PC-9 (cell line): Measurements from ENCODE around the gene GNAO1. TPM values are rescaled to one million over a fixed set of nuclear protein-coding genes. Genes with fewer than 3 reads are reported as not detected.

Source experiments
- BruUV-seq: library from RNA; stranded (reverse); fragments of 400-500 nt; replicated peaks from 2 replicates; lab custom pipeline; 2021; lab: Mats Ljungman, UMichigan
- CTCF ChIA-PET: fragments of 300-600 bp; sonication (Branson Sonifier 250); formaldehyde crosslinking; loops from one replicate; lab custom pipeline; 2022; ENCODE audit warnings: antibody characterized with exemption; lab: Charles Lee
- POLR2A ChIA-PET: fragments of 300-600 bp; sonication (Branson Sonifier 250); formaldehyde crosslinking; loops from one replicate; lab custom pipeline; 2022; ENCODE audit warnings: antibody characterized with exemption; ENCODE audit not compliant: unreplicated experiment; lab: Charles Lee
- DNase-seq, 2 experiments: peaks; one replicate each; pipeline versions ENCODE4 v3.0.0 to v3.0.0-alpha.2; 2015 to 2022; ENCODE audit warnings: mixed read lengths in 1 of 2
- H2AFZ ChIP-seq: fragments of 200-600 bp; sonication (generic); 2 replicates; pipeline ENCODE4 v1.8.1; 2017; ENCODE audit warnings: antibody characterized with exemption
- H3F3A ChIP-seq: fragments of 200-600 bp; sonication (generic); 2 replicates; pipeline ENCODE4 v1.8.1; 2017; ENCODE audit warnings: antibody characterized with exemption, mild to moderate bottlenecking, low read depth; ENCODE audit not compliant: insufficient read depth
- H3K27ac ChIP-seq: fragments of 200-600 bp; sonication (generic); 2 replicates; pipeline ENCODE4 v1.6.1; 2016; ENCODE audit warnings: mixed run types
- H3K27me3 ChIP-seq: fragments of 200-600 bp; sonication (generic); 2 replicates; pipeline ENCODE4 v1.6.1; 2016; ENCODE audit warnings: low read depth, mixed run types; ENCODE audit not compliant: insufficient read depth
- H3K36me3 ChIP-seq: fragments of 200-600 bp; sonication (generic); 2 replicates; pipeline ENCODE4 v1.6.1; 2016; ENCODE audit warnings: low read depth, mixed run types
- H3K4me1 ChIP-seq: fragments of 200-600 bp; sonication (generic); replicated peaks from 2 replicates; pipeline ENCODE4 v1.6.1; 2016; ENCODE audit warnings: mixed run types; ENCODE audit not compliant: insufficient read depth
- H3K4me2 ChIP-seq: fragments of 200-600 bp; sonication (generic); 2 replicates; pipeline ENCODE4 v1.6.1; 2017; ENCODE audit warnings: mixed run types
- H3K4me3 ChIP-seq: fragments of 200-600 bp; sonication (generic); 2 replicates; pipeline ENCODE4 v1.6.1; 2016; ENCODE audit warnings: mixed run types
- H3K79me2 ChIP-seq: fragments of 200-600 bp; sonication (generic); 2 replicates; pipeline ENCODE4 v1.6.1; 2017; ENCODE audit warnings: low read depth, mixed run types
- H3K9me2 ChIP-seq: fragments of 200-600 bp; sonication (generic); 2 replicates; pipeline ENCODE4 v1.8.1; 2017; ENCODE audit warnings: mild to moderate bottlenecking; ENCODE audit not compliant: insufficient read depth
- H3K9me3 ChIP-seq: fragments of 200-600 bp; sonication (generic); 2 replicates; pipeline ENCODE4 v1.8.1; 2016; ENCODE audit warnings: low read depth; ENCODE audit not compliant: insufficient read depth
- H4K20me1 ChIP-seq: fragments of 200-600 bp; sonication (generic); 2 replicates; pipeline ENCODE4 v1.8.1; 2017; ENCODE audit not compliant: insufficient read depth
- CTCF ChIP-seq: fragments of 200-600 bp; sonication (generic); conservative IDR thresholded peaks from 2 replicates; pipeline ENCODE4 v1.6.1; 2017; ENCODE audit warnings: mixed run types, antibody characterized with exemption, mild to moderate bottlenecking, moderate library complexity
- EZH2 ChIP-seq: fragments of 200-600 bp; sonication (generic); IDR thresholded peaks from 2 replicates; pipeline ENCODE4 v1.8.0; 2017; ENCODE audit warnings: antibody characterized with exemption, low read depth
- intact Hi-C: fragments of 100-400 bp; cut with micrococcal nuclease; formaldehyde crosslinking; loops from one replicate; pipeline ENCODE4 v1.10.0; 2022; ENCODE audit not compliant: unreplicated experiment
- total RNA-seq: library from RNA; stranded (reverse); gene quantifications from 2 replicates; pipeline ENCODE4 v1.2.3, GENCODE V29; 2021

Gene GNAO1
- total RNA-seq, 1 experiment from 2014 or later, result 2.8 TPM

DNA sequence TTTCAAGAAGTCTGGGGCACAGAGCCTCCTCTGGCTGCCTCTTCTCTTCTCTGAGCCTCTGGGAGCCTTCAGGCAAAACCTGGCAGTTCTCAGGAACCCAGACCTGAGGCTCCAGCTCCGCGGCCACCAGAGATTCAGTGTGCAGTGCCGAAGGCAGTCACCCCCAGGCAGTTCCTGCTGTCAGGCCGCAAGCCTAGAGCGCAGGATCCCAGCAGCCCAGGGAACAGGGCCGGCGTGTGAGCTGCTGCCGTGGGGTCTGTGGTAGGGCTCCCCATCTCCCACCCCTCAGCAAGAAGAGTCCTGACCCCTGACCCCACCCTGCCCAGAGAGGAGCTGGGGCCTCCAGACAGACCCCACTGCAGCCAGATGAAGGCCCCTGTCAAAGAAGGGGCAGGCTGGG, 155.9 kb downstream of the GNAO1 start:
- Histone ChIP-seq H3K79me2 (no peaks in the 10 kb centered on the region), H3K4me2 (no peak overlapping the region), H3K36me3 (no peaks in the 10 kb centered on the region), H3K27ac (no peak overlapping the region), H3K4me1 (peaks cover 24% of the 10 kb centered on the region), H3K9me3 (no peaks in the 10 kb centered on the region), H3K9me2 (no peaks in the 10 kb centered on the region), H3K4me3 (no peak overlapping the region), H3F3A (no peaks in the 10 kb centered on the region), H3K27me3 (no peaks in the 10 kb centered on the region), H4K20me1 (no peaks in the 10 kb centered on the region), H2AFZ (no peak overlapping the region)
- BruUV-seq, result no TSS peak
- intact Hi-C loops, result no loop called here
- ChIA-PET POLR2A (no interaction called here), CTCF (interaction anchor here (0.6 kb wide), 1 partner anchor 558 kb away, joined by 5 read pairs; no protein-coding TSS in a partner anchor)
- TF ChIP-seq EZH2, result no peak
- no peak for TF ChIP-seq CTCF
- DNase-seq, result peak in 1 of 2 experiments; percentile 17

DNA sequence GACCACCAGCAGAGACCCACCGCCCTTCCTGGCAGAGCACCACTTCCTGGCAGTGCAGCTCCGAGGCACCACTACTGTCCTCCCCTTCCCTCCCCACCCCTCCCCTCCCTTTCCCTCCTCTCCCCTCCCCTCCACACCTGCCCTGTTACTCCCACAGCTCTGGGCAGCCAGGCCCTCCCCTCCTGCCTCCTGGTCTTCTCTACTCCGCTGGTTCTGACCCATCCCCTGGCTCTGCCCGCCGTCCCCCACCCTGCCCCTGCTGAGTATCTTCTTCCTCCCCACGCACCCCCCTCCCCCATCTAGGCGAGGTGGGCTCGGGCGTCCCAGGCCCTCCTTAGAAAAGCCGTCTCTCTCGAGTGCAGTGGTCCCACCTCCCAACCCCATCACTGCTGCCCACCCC, 156.4 kb downstream of the GNAO1 start:
- peaks cover 23% of the 10 kb centered on the region for H3K4me1 ChIP-seq
- intact Hi-C loops, result no loop called here
- no peak overlapping the region for H3K4me3 ChIP-seq
- BruUV-seq, result no TSS peak
- CTCF ChIA-PET, result no interaction called here
- H3F3A ChIP-seq, result no peaks in the 10 kb centered on the region
- H3K36me3 ChIP-seq, result no peaks in the 10 kb centered on the region
- no peaks in the 10 kb centered on the region for H4K20me1 ChIP-seq
- H3K4me2 ChIP-seq, result no peak overlapping the region
- no peaks in the 10 kb centered on the region for H3K27me3 ChIP-seq
- H2AFZ ChIP-seq, result no peak overlapping the region
- H3K27ac ChIP-seq, result no peak overlapping the region
- no peaks in the 10 kb centered on the region for H3K79me2 ChIP-seq
- TF ChIP-seq EZH2 (no peak), CTCF (no peak)
- H3K9me3 ChIP-seq, result no peaks in the 10 kb centered on the region
- DNase-seq, result no peak
- POLR2A ChIA-PET, result no interaction called here
- no peaks in the 10 kb centered on the region for H3K9me2 ChIP-seq

- no peaks in the 10 kb centered on the region for H3K27me3 ChIP-seq
- H3K4me3 ChIP-seq, result no peak overlapping the region
- H3K9me3 ChIP-seq, result no peaks in the 10 kb centered on the region
- H3K27ac ChIP-seq, result no peak overlapping the region
- TF ChIP-seq CTCF (no peak), EZH2 (no peak)
- H3K4me2 ChIP-seq, result no peak overlapping the region
- H3F3A ChIP-seq, result no peaks in the 10 kb centered on the region
- H4K20me1 ChIP-seq, result no peaks in the 10 kb centered on the region
- DNase-seq, result no peak
- H3K9me2 ChIP-seq, result no peaks in the 10 kb centered on the region
- ChIA-PET POLR2A (no interaction called here), CTCF (no interaction called here)
- H3K36me3 ChIP-seq, result no peaks in the 10 kb centered on the region
- no peak overlapping the region for H2AFZ ChIP-seq
- peaks cover 31% of the 10 kb centered on the region for H3K4me1 ChIP-seq
- intact Hi-C loops, result no loop called here
- no TSS peak for BruUV-seq
- no peaks in the 10 kb centered on the region for H3K79me2 ChIP-seq
Measured at GRCh38 chr16:56348168-56349085, 157.1 kb downstream of the GNAO1 start.
